ENCODE data around the gene C1QBP. TPM values are rescaled to one million over a fixed set of nuclear protein-coding genes. Genes with fewer than 3 reads are reported as not detected.

C1QBP gene
- total RNA-seq, 4 donors from 2014 or later = 163 to 327 (median 228) TPM

- Histone ChIP-seq H3K27ac (no peak overlapping the region), H3K4me1 (peaks cover 8 to 25% (median 13%) of the 10 kb centered on the region in 3 donors), H3K9me3 (no peaks in the 10 kb centered on the region), H3K4me3 (no peak overlapping the region), H3K27me3 (no peaks in the 10 kb centered on the region), H3K36me3 (peaks cover 3 to 84% (median 22%) of the 10 kb centered on the region in 3 donors)
- 91 to 92% methylated on average over 4 of the region's 4 CpGs for WGBS, 2 donors
- TF ChIP-seq CTCF (IDR thresholded peaks at IDR 0.05) (no peak), POLR2A (IDR thresholded peaks at IDR 0.05) (no peak)
- DNase-seq = no peak
- intact Hi-C loops (cut with DNase I) = no loop called here
These were observed 42.5 kb upstream of the C1QBP start for GRCh38 chr17:5481451-5481850.

GRCh38 chr17:5480962-5481361, 42.0 kb upstream of the C1QBP start:
- H3K4me1 ChIP-seq = peaks cover 8 to 25% (median 13%) of the 10 kb centered on the region in 3 donors
- no peak overlapping the region for H3K4me3 ChIP-seq
- no peaks in the 10 kb centered on the region for H3K27me3 ChIP-seq
- no peak overlapping the region for H3K27ac ChIP-seq
- TF ChIP-seq POLR2A (IDR thresholded peaks at IDR 0.05) (no peak), CTCF (IDR thresholded peaks at IDR 0.05) (no peak)
- DNase-seq = no peak
- no peaks in the 10 kb centered on the region for H3K9me3 ChIP-seq
- peaks cover 3 to 89% (median 22%) of the 10 kb centered on the region in 3 donors for H3K36me3 ChIP-seq
- 69 to 71% methylated on average over 6 of the region's 6 CpGs for WGBS, 2 donors
- intact Hi-C loops (cut with DNase I) = no loop called here

- H3K4me1 ChIP-seq = peaks cover 0 to 7% (median 0%) of the 10 kb centered on the region in 3 donors
- TF ChIP-seq CTCF (IDR thresholded peaks at IDR 0.05) (no peak), POLR2A (IDR thresholded peaks at IDR 0.05) (no peak)
- no peak for DNase-seq
- peaks cover 3 to 100% (median 29%) of the 10 kb centered on the region in 3 donors for H3K36me3 ChIP-seq
- no peaks in the 10 kb centered on the region for H3K27me3 ChIP-seq
- H3K27ac ChIP-seq = no peak overlapping the region
- intact Hi-C loops (cut with DNase I) = no loop called here
- H3K4me3 ChIP-seq = no peak overlapping the region
- H3K9me3 ChIP-seq = no peaks in the 10 kb centered on the region
- 81 to 90% methylated on average over 3 to 4 of the region's 4 CpGs for WGBS, 2 donors
These were observed 40.0 kb upstream of the C1QBP start for GRCh38 chr17:5478992-5479391.

- H3K4me3 ChIP-seq = no peak overlapping the region
- intact Hi-C loops (cut with DNase I) = no loop called here
- peaks cover 3 to 6% (median 5%) of the 10 kb centered on the region in 3 donors for H3K4me1 ChIP-seq
- H3K27me3 ChIP-seq = no peaks in the 10 kb centered on the region
- 84 to 91% methylated on average over 2 of the region's 2 CpGs for WGBS, 2 donors
- H3K27ac ChIP-seq = no peak overlapping the region
- DNase-seq = no peak
- TF ChIP-seq POLR2A (IDR thresholded peaks at IDR 0.05) (no peak), CTCF (IDR thresholded peaks at IDR 0.05) (no peak)
- H3K36me3 ChIP-seq = peaks cover 0 to 75% (median 19%) of the 10 kb centered on the region in 3 donors
- no peaks in the 10 kb centered on the region for H3K9me3 ChIP-seq
These were observed 35.0 kb upstream of the C1QBP start for GRCh38 chr17:5473906-5474305.

- Histone ChIP-seq H3K36me3 (peaks cover 0 to 61% (median 11%) of the 10 kb centered on the region in 3 donors), H3K27me3 (no peaks in the 10 kb centered on the region), H3K27ac (no peak overlapping the region), H3K9me3 (no peaks in the 10 kb centered on the region), H3K4me3 (no peak overlapping the region), H3K4me1 (peaks cover 3 to 13% (median 6%) of the 10 kb centered on the region in 3 donors)
- intact Hi-C loops (cut with DNase I) = no loop called here
- TF ChIP-seq POLR2A (IDR thresholded peaks at IDR 0.05) (no peak), CTCF (IDR thresholded peaks at IDR 0.05) (no peak)
- WGBS, 2 donors = 78 to 83% methylated on average over 3 of the region's 3 CpGs
- no peak for DNase-seq
These were observed 33.6 kb upstream of the C1QBP start for GRCh38 chr17:5472511-5472910.

Measured in esophagus squamous epithelium (tissue), 5 donors.